HCT116 (cell line): Measurements from ENCODE around the gene MSI2. TPM values are rescaled to one million over a fixed set of nuclear protein-coding genes. Genes with fewer than 3 reads are reported as not detected.

Experiments
- ATAC-seq: fragments of 200-7000 bp; cut with Tn5 transposase; 2 replicates; pipeline ENCODE4 v1.9.1; 2020; ENCODE audit warnings: mild to moderate bottlenecking, moderate library complexity
- BruUV-seq: library from RNA; stranded (reverse); fragments of 400-500 nt; replicated peaks from 2 replicates; lab custom pipeline; 2021; lab: Mats Ljungman, UMichigan
- CTCF ChIA-PET: fragments of 300-600 bp; sonication (Branson Sonifier 250); formaldehyde crosslinking; loops from one replicate; lab custom pipeline; 2021; ENCODE audit warnings: antibody characterized with exemption; lab: Charles Lee
- POLR2A ChIA-PET: fragments of 300-600, 350-600 bp; sonication (Branson Sonifier 250); formaldehyde crosslinking; loops from one replicate; lab custom pipeline; 2021; ENCODE audit warnings: antibody characterized with exemption; lab: Charles Lee
- RAD21 ChIA-PET, 2 experiments: fragments of 300-600 bp; sonication (Branson Sonifier 250); formaldehyde crosslinking; loops; one replicate each; lab custom pipeline; 2023; ENCODE audit warnings: low total read pairs in 2 of 2; ENCODE audit not compliant: uncharacterized antibody in 2 of 2, unreplicated experiment in 2 of 2, low non-redundant PET in 1 of 2; lab: Charles Lee
- DNase-seq: peaks from one replicate; pipeline ENCODE4 v3.0.0-alpha.2; 2010; ENCODE audit warnings: low read depth, low spot score
- H2AFZ ChIP-seq: fragments of 200-600 bp; shearing (Covaris generic), sonication (generic); 2 replicates; pipeline ENCODE4 v1.6.1; 2017; ENCODE audit warnings: low read depth, mixed run types, mixed read lengths, antibody characterized with exemption, low read length; ENCODE audit not compliant: poor library complexity, severe bottlenecking
- H3K27ac ChIP-seq: 2 replicates; pipeline ENCODE4 v1.5.1; 2012; ENCODE audit warnings: low read depth, low read length
- H3K27me3 ChIP-seq: fragments of 200-600 bp; sonication (generic); 2 replicates; pipeline ENCODE4 v1.6.1; 2016; ENCODE audit warnings: mixed run types, low read length, mixed read lengths; ENCODE audit not compliant: insufficient read depth
- H3K36me3 ChIP-seq, 2 experiments: fragments of 200-500 bp in 1 of 2; fragments of 200-600 bp in 1 of 2; sonication (Bioruptor generic) in 1 of 2; sonication (generic) in 1 of 2; 2 replicates each; pipeline versions ENCODE4 v1.5.1 to v1.6.1; 2014 to 2016; ENCODE audit warnings: low read length in 2 of 2, inconsistent platforms in 1 of 2, mixed read lengths in 1 of 2, mixed run types in 1 of 2; ENCODE audit not compliant: insufficient read depth in 2 of 2, control insufficient read depth in 1 of 2
- H3K4me1 ChIP-seq, 2 experiments: fragments of 200-600 bp in 1 of 2; sonication (generic) in 1 of 2; 2 replicates each; pipeline versions ENCODE4 v1.5.1 to v1.6.1; 2012 to 2017; ENCODE audit warnings: low read length in 2 of 2, inconsistent platforms in 1 of 2, mild to moderate bottlenecking in 1 of 2, mixed read lengths in 1 of 2, mixed run types in 1 of 2, moderate library complexity in 1 of 2; ENCODE audit not compliant: insufficient read depth in 2 of 2, control insufficient read depth in 1 of 2
- H3K4me2 ChIP-seq: fragments of 200-600 bp; sonication (generic); 2 replicates; pipeline ENCODE4 v1.6.1; 2017; ENCODE audit warnings: mixed run types, low read length, mixed read lengths
- H3K4me3 ChIP-seq, 2 experiments: fragments of 200-600 bp in 1 of 2; sonication (generic) in 1 of 2; replicated peaks in 1 of 2; 2 replicates each; pipeline ENCODE4 v1.5.1; 2011 to 2016; ENCODE audit warnings: low read length in 2 of 2, control low read depth in 1 of 2, low read depth in 1 of 2, mild to moderate bottlenecking in 1 of 2, mixed read lengths in 1 of 2, mixed run types in 1 of 2
- H3K79me2 ChIP-seq: fragments of 200-600 bp; sonication (generic); 2 replicates; pipeline ENCODE4 v1.6.1; 2017; ENCODE audit warnings: mild to moderate bottlenecking, mixed run types, low read length, moderate library complexity, mixed read lengths; ENCODE audit not compliant: insufficient read depth
- H3K9ac ChIP-seq: fragments of 200-600 bp; sonication (generic); 2 replicates; pipeline ENCODE4 v1.6.1; 2016; ENCODE audit warnings: low read length, mixed read lengths
- H3K9me2 ChIP-seq: fragments of 200-600 bp; sonication (generic), shearing (Covaris generic); 2 replicates; pipeline ENCODE4 v1.6.1; 2017; ENCODE audit warnings: mixed run types, mild to moderate bottlenecking, moderate library complexity; ENCODE audit not compliant: insufficient read depth
- H3K9me3 ChIP-seq, 2 experiments: fragments of 200-500 bp in 1 of 2; fragments of 200-600 bp in 1 of 2; sonication (Bioruptor generic) in 1 of 2; sonication (generic) in 1 of 2; 2 replicates each; pipeline ENCODE4 v1.6.1; 2014 to 2017; ENCODE audit warnings: low read length in 2 of 2, mixed read lengths in 2 of 2, inconsistent platforms in 1 of 2, low read depth in 1 of 2, mild to moderate bottlenecking in 1 of 2, mixed run types in 1 of 2, moderate library complexity in 1 of 2; ENCODE audit not compliant: control insufficient read depth in 1 of 2, insufficient read depth in 1 of 2
- H4K20me1 ChIP-seq: fragments of 200-600 bp; sonication (generic), shearing (Covaris generic); 2 replicates; pipeline ENCODE4 v1.6.1; 2017; ENCODE audit warnings: mixed run types, mild to moderate bottlenecking, moderate library complexity; ENCODE audit not compliant: insufficient read depth
- EZH2phosphoT487 ChIP-seq: fragments of 200-600 bp; IDR thresholded peaks from 2 replicates; pipeline ENCODE4 v1.6.1; 2018; ENCODE audit warnings: antibody characterized with exemption, borderline replicate concordance
- JUND ChIP-seq: IDR thresholded peaks from 2 replicates; pipeline ENCODE4 v1.6.1; 2012
- RAD21 ChIP-seq: IDR thresholded peaks from 2 replicates; pipeline ENCODE4 v1.6.1; 2012; ENCODE audit warnings: low read depth, mild to moderate bottlenecking
- SP1 ChIP-seq: IDR thresholded peaks from 2 replicates; pipeline ENCODE4 v1.6.1; 2012; ENCODE audit warnings: low read depth
- SRF ChIP-seq: IDR thresholded peaks from 2 replicates; pipeline ENCODE4 v1.6.1; 2012; ENCODE audit warnings: low read depth
- TCF7L2 ChIP-seq: IDR thresholded peaks from 2 replicates; pipeline ENCODE4 v1.7.0; 2011; ENCODE audit warnings: borderline replicate concordance, inconsistent platforms; ENCODE audit not compliant: insufficient read depth, insufficient read length; ENCODE audit errors: extremely low read depth
- YY1 ChIP-seq: IDR thresholded peaks from 2 replicates; pipeline ENCODE4 v1.6.1; 2011; ENCODE audit warnings: low read length, low read depth, moderate library complexity, mild to moderate bottlenecking; ENCODE audit not compliant: insufficient replicate concordance; ENCODE audit errors: extremely low read depth
- ZBTB33 ChIP-seq: IDR thresholded peaks from 2 replicates; pipeline ENCODE4 v1.6.1; 2011; ENCODE audit warnings: mild to moderate bottlenecking, low read length, moderate library complexity; ENCODE audit not compliant: insufficient replicate concordance; ENCODE audit errors: extremely low read depth
- ZFX ChIP-seq: fragments of 450-650 bp; IDR thresholded peaks from 2 replicates; pipeline ENCODE4 v1.6.1; 2017
- intact Hi-C: fragments of 100-400 bp; cut with micrococcal nuclease; formaldehyde crosslinking; loops from 2 replicates; pipeline ENCODE4 v1.10.0; 2022
- total RNA-seq: library from RNA; stranded (reverse); gene quantifications from one replicate; pipeline ENCODE4 v1.2.1, GENCODE V29; 2021; ENCODE audit not compliant: unreplicated experiment
- TF ChIP-seq, protein P1 (sequence below): IDR thresholded peaks from 2 replicates; pipeline ENCODE4 v1.6.1; 2012

The MSI2 gene
- total RNA-seq, 1 experiment from 2014 or later, result 137 TPM

- no peak for TF ChIP-seq YY1
Observed at GRCh38 chr17:57448759-57449283, 192.5 kb downstream of the MSI2 start (continued).

GRCh38 chr17:57451191-57451590 is 194.9 kb downstream of the MSI2 start:
- Histone ChIP-seq H3K36me3 (no peaks in the 10 kb centered on the region), H3K27me3 (no peaks in the 10 kb centered on the region)
- TF ChIP-seq TCF7L2 (no peak), SRF (no peak), JUND (no peak), ZFX (no peak), SP1 (no peak), EZH2phosphoT487 (no peak), RAD21 (no peak), ZBTB33 (no peak)
- TF ChIP-seq, protein P1, sequence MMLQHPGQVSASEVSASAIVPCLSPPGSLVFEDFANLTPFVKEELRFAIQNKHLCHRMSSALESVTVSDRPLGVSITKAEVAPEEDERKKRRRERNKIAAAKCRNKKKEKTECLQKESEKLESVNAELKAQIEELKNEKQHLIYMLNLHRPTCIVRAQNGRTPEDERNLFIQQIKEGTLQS, result no peak
- TF ChIP-seq, all 23 proteins: peak for 0
- H3K9ac ChIP-seq, result no peak overlapping the region
- H3K79me2 ChIP-seq, result no peaks in the 10 kb centered on the region
- no peak overlapping the region for H3K4me2 ChIP-seq
- intact Hi-C loops, result no loop called here
- DNase-seq (no peak), ATAC-seq (no peak)
- POLR2A ChIA-PET, result interaction anchor here (1.1 kb wide), 1 partner anchor 9 kb away, joined by 4 read pairs; no protein-coding TSS in a partner anchor
- no peak overlapping the region for H3K27ac ChIP-seq
- no peak overlapping the region for H3K4me3 ChIP-seq
- H3K4me1 ChIP-seq, result peaks cover 13 to 17% of the 10 kb centered on the region in 2 experiments; a peak in 3 of 4 replicates
- RAD21 ChIA-PET, result no interaction called here
- CTCF ChIA-PET, result interaction anchor here (1.4 kb wide), 1 partner anchor 208 kb away, joined by 5 read pairs; no protein-coding TSS in a partner anchor
- BruUV-seq, result no TSS peak
- H2AFZ ChIP-seq, result no peak overlapping the region
- no peaks in the 10 kb centered on the region for H4K20me1 ChIP-seq
- no peaks in the 10 kb centered on the region for H3K9me3 ChIP-seq
- H3K9me2 ChIP-seq, result no peaks in the 10 kb centered on the region
